H1 (cell line): Measurements from ENCODE around the gene LRRC4C.

Experiments used
- CHD2 ChIP-seq: IDR thresholded peaks from 2 replicates; pipeline ENCODE4 v1.6.1; 2012; ENCODE audit warnings: low read length, improper control_type of control experiment
- CTCF ChIP-seq, 3 experiments: IDR thresholded peaks; 1 replicate in 2 of 3; 2 replicates in 1 of 3; pipeline versions ENCODE4 v1.5.1 to v1.6.1; 2011; ENCODE audit warnings: low read length in 3 of 3, mild to moderate bottlenecking in 3 of 3, inconsistent platforms in 2 of 3, low read depth in 1 of 3, moderate library complexity in 1 of 3; ENCODE audit not compliant: insufficient read depth in 1 of 3; ENCODE audit errors: control extremely low read depth in 1 of 3
- EZH2 ChIP-seq: fragments of 200-600 bp; sonication (generic); IDR thresholded peaks from 2 replicates; pipeline ENCODE4 v1.7.1; 2012; ENCODE audit warnings: low read depth, mild to moderate bottlenecking, moderate library complexity, low read length, inconsistent platforms; ENCODE audit not compliant: severe bottlenecking
- KDM1A ChIP-seq: fragments of 200-600, 300-600 bp; sonication (generic); IDR thresholded peaks from 2 replicates; pipeline ENCODE4 v1.7.1; 2016; ENCODE audit warnings: mild to moderate bottlenecking, low read length, borderline replicate concordance
- KDM4A ChIP-seq: IDR thresholded peaks from one replicate; pipeline ENCODE4 v1.7.1; 2012; ENCODE audit warnings: low read depth, mild to moderate bottlenecking, moderate library complexity, low read length, inconsistent platforms; ENCODE audit not compliant: severe bottlenecking
- KDM5A ChIP-seq: fragments of 200-600 bp; IDR thresholded peaks from 2 replicates; pipeline ENCODE4 v1.7.1; 2012; ENCODE audit warnings: mild to moderate bottlenecking, low read length, inconsistent platforms, mixed read lengths
- POLR2A ChIP-seq, 2 experiments: IDR thresholded peaks; 1 replicate in 1 of 2; 2 replicates in 1 of 2; pipeline ENCODE4 v1.6.1; 2011; ENCODE audit warnings: low read depth in 2 of 2, low read length in 2 of 2, mild to moderate bottlenecking in 2 of 2; ENCODE audit errors: control extremely low read depth in 1 of 2
- RNF2 ChIP-seq: fragments of 200-900, 300-1000 bp; sonication (generic); IDR thresholded peaks from 2 replicates; pipeline ENCODE4 v1.7.1; 2016; ENCODE audit warnings: borderline replicate concordance, low read depth, mild to moderate bottlenecking, antibody characterized with exemption, low read length; ENCODE audit not compliant: poor library complexity, severe bottlenecking; ENCODE audit errors: missing control alignments
- SRF ChIP-seq: IDR thresholded peaks from 2 replicates; pipeline ENCODE4 v1.6.1; 2011; ENCODE audit warnings: mild to moderate bottlenecking, low read depth, low read length, moderate library complexity

DNA sequence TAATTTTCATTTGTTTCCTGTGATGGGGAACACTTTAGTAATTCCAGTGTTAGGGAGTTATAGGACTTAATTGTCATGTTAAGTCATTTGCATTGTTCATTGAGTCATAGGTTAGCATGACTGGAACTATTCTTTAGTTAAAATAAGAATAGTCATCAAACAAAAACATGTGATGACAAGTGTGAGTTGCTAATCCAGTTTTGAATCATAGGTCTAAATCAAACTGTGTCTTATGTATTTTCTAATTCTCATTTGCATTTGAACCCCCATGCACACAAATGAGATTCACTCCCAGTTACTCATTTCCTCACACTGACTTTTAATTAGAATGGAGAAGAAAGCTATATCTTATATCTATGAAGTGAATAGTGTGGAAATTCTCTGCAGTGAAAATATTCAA, 405.6 kb downstream of the LRRC4C start:
- TF ChIP-seq CTCF (IDR thresholded peaks at IDR 0.05; ENCODE audit: control extremely low read depth in 1 of 3, insufficient read depth in 1 of 3, low read depth in 1 of 3, low read length in 3 of 3) (no peak), KDM5A (no peak), EZH2 (no peak), POLR2A (IDR thresholded peaks at IDR 0.05; ENCODE audit: control extremely low read depth in 1 of 2, low read depth in 2 of 2, low read length in 2 of 2) (no peak), SRF (no peak), KDM1A (no peak), KDM4A (no peak), CHD2 (no peak), RNF2 (no peak)
